Left forelimb (tissue), 1 donor: Measurements from ENCODE around the gene LYSMD3.
"Not testable (repeated sequence)": the region's sequence is repeated elsewhere in the genome, so short reads cannot be mapped to it uniquely, and the experiment has no call there.

Experiments
- DNase-seq: peaks from one replicate; pipeline ENCODE4 v3.0.0-alpha.2; 2018; ENCODE audit warnings: low spot score

LYSMD3 gene

DNA sequence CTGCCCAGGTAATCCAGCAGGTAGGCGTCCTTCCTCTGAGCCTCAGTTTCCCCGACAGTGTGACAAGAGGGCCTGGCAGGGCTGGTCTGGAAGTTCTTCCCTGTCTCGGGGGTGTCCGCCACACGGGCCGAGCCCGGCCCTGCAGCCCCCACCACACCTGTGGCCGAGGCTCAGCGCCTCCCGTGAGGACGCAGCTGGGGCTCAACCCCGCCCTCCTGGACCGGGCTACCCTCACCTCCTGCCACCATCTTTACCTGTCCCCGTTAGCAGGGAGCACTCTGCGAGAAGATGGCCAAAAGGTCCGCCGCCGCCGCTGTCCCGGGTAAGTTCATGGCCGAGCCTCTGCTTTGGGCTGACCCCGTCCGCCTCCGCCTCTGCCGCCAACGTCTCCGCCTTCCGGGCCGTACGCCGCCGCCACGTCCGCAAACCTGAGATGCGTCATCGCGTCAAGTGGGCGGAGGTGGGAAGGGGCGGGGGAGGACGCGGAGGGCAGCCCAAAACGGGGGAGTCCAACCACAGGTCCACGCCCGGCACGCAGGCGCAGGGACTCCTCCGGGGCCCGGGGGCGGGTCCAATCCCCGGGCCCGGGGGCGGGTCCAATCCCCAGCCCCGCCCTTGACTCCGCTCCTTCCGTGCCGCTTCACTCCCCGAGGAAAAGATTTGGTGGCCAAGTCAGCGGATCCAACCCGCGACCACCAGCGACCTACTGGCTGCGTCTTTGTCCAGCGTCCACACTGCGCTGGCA lies at the start of gene LYSMD3:
Gene LYSMD3, minus strand, starts transcription at position 391 of the 745 bp plus-strand sequence. CDS start 4,295 bp downstream, outside the sequence.
- peak; percentile 99 for DNase-seq

DNA sequence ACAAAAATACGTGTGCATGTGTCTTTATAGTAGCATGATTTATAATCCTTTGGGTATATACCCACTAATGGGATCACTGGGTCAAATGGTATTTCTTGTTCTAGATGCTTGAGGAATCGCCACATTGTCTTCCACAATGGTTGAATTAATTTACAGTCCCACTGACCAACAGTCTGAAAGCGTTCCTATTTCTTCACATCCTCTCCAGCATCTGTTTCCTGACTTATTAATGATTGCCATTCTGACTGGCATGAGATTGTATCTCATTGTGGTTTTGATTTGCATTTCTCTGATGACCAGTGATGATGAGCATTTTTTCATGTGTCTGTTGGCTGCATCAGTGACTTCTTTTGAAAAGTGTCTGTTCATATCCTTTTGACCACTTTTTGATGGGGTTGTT lies 47.2 kb upstream of the LYSMD3 start:
- DNase-seq = not testable (repeated sequence)

DNA sequence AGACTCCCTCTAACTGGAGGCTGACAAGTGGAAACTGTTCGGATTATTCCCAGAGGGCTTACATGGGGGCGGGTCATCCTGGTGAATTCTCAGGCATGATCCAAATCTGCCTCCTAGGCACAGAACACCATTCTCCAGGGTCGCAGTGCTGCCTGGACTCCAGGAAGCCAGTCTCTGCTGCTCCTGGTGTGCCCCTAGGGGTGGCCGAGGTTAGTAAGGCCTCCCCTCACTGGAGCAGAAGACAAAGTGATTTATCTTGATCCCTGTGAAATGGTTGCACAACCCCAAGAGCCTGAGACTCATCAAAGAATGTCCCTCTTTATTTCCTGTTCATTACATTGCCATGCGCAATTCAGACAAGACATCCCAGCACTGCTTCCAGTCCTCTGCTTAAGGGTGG lies 46.3 kb upstream of the LYSMD3 start:
- DNase-seq = no peak

DNA sequence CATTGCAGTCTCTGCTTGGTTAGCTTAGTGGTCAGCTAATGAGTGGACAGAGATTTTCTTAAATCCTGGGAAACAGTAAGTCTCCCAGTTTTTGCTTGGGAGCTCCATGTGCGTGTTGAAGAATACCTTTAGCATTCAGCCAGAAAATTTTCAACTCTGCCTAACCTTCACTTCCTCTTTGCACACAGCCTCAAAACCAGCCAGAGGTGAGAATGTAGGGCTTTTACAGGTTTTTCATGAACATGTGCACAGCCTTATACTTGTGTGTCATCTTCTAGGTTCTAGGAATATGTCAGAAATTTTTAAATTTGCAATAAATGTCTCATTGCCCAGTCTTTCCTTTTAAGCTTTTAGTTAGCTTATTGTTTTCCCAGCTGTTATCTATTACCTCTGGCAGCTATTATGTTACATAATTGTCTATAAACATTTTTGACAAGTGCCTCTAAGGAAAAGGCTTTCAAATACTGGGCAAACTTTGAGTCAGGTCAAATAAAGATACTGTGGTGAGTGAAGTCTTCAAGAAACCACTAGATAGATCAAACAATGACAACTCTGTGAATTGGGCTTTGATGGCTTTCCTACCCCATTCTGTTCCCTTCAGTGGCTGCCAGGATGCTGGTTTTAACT lies 41.9 kb upstream of the LYSMD3 start:
- no peak for DNase-seq

DNA sequence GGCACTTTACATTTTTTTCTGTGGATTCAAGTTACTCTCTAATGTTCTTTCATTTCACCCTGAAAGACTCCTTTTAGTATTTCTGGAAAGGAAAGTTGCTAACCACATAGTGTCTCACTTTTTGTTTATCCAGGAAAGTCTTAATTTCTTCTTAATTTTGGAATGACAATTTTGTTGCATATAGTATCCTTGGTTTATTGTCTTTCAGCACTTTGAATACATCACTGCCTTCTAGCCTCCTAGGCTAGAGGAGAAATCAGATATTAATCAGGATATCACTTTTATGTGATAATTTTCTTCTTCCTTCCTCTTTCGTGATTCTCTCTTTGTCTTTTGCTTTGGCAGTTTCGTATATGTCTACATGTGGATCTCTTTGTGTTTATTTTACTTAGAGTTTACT lies 40.6 kb upstream of the LYSMD3 start:
- DNase-seq = no peak

DNA sequence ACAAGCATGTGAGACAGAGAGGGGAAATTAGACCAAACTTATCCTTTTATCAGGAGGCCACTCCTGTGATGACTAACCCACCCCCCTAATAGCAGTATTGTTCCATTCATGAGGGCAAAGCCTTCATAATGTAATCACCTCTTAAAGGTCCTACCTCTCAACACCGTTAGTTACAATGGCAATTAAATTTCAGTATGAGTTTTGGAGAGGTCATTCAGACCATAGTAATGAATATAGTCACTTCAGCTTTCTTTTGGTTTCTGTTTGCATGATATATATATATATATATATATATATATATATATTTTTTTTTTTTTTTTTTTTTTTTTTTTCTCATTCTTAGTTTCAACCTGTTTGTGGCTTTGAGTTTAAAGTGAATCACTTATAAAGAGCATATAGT lies 39.7 kb upstream of the LYSMD3 start:
- no peak for DNase-seq

DNA sequence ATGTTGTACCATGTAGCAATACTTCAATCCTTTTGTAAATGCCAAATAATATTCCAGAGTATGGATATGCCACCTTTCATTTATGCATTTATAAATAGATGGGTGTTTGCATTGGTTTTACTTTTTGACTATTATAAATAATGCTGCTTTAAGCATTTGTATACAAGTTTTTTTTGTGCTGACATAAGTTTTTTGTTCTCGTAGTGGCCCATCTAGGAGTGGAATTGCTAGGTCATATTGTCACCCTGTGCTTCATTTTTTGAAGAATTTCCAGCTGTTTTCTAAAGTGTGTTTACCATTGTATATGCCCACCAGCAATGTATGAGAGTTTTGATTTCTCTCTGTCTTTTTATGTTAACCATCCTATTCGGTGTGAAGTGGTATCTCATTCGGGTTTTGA lies 36.1 kb upstream of the LYSMD3 start:
- DNase-seq = no peak

DNA sequence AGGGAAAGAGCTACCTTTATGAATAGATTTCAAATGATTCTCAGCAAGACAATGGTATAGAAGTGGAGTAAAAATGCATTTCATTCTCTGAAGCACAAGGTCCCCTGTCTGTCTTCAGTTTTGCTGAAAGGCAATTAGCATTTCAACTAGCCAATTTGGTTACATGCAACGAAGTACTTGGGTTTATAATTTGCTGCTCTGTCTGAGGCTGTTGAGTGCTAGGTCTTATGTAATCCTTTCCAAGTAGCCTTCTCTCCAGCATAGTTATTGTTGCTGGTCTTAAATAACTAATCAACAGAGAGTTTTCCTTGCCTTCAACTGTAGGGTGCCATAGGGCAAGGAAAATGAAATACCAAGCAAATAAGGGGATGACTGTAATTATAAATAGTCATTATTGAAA lies 33.7 kb upstream of the LYSMD3 start:
- DNase-seq = no peak

DNA sequence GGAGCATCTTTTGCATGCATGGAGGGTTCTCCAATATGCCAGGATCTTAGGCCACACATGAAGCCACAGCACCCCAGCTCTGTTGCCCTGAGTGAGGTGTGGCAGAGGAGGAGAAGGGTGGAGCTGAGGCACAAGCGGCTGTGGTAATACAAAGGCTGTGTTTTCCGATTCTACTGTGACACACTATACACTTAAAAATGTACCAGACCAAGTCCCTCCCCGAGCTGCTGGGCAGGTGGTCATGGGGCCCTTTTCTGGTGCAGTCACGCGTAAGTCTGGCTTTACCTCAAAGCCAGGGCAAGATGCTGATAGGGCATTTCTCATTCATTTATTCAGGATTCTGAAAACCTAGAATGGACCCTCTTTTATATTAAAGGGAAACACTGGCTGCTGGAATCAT lies 33.0 kb upstream of the LYSMD3 start:
- DNase-seq = no peak

DNA sequence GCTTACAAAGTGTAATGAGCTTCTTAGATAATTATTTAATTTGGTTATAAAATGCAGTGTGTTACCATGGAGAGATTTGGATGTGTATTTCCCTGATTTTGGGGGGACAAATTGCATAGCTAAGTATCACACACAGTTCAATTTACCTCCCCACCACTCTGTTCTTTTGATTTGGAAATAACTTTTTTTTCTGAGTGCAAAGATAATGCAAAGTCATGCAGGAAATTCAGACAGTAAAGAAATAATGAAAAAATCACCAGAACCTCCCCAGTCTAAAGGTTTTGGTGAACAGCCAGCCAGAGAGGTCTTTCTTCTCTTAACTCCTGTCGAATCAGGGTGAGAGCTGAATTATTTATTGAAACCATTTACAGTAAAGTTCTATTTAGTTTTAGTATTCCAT lies 32.4 kb upstream of the LYSMD3 start:
- no peak for DNase-seq

DNA sequence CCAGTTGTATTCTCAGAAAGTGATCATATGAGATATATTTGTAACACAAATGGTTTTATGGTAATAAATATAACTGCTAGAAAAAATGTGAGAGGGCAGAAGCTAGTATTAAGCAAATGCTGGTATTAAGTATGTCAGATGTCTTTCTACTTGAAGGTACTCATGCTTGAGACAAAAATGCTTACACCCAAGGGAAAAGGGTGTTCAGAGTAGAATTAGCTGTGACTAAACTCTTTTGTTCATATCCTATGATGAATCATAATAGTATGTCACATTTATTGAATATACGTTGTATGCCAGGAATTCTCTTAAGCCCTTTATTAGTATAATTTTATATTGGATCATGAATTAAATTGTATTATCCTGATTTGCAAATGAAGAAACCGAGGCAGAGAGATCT lies 31.4 kb upstream of the LYSMD3 start:
- no peak for DNase-seq

DNA sequence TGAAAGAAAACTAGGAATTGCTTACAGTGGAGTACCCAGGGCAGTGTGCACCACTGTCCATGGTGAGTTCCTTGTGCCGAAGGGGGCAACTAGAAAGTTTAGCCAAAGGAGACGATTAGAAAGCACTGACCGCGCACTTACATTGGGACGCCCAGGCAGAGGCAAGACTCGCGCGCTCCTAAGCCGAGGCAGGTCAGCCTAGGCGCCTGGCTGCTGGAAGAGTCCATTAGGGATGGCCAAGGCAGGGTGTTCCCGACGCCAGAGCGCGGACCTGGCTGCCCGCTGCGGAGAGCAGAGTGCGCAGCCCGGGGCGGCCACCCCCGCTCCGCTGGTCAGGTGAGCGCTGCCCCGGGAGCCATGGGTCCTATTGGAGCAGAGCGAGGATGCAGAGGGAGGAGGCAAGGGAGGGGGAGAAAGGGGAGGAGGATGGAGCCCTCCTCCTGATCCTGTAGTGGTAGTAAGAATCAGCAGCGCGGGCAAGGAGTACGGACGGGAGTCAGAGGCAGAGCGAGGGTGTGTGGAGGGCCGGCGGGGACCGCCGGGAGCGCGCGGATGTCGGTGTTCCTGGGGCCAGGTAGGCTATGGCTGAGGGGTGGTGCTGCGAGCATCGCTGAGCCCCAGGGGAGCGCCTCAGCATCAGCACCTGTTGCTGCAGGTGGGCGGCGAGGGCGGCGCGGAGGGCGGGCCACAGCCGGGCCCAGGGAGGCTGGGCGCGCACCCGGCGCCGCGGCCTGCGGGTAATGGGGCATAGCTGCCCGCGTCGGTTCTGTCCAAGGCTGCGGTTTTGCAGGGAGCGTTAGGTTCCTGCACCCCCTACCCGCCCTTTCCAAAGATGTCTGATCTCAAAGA lies 29.2 kb upstream of the LYSMD3 start, which contains the start of gene ADGRV1:
Gene ADGRV1, plus strand, starts transcription at position 454 of the 849 bp plus-strand sequence. Its CDS starts 99 bp downstream, at position 553.
- DNase-seq = no peak

DNA sequence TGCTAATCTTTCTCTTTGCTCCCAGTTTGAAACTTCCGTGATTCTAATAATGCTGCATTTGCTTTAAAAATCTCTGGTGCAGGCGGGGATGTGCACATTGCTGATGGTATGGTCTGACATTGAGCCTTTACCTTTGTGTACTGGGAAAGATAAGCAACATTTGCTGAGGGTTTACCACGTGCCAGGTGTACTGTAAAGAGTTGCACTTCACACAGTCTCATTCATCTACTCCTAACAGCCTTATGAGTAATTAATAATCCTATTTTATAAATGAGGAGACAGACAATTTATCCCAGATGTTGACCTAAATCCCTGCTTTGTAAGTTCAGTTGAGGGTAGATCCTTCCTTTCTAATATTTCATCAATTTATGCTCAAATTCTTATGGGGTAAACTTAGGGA lies 28.5 kb upstream of the LYSMD3 start:
- no peak for DNase-seq

DNA sequence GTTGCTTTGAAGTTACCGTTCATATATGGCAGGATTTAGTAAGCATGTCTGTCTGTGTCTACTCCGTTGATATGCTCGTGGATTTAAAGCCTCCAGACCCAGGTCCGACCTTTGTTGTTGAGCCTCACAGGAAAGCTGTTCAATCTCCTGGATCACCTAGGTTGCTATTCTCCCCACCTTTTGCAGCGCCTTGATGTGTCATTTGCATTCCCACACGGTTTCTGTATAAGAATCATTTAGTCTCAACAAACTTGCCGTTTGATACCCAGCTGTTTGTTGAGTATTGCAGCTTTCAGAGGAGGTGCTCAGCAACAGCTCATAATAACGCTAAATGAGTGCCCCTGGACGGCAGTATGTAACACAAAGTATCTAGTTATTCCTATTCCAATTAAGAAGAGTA lies 28.0 kb upstream of the LYSMD3 start:
- DNase-seq = no peak

DNA sequence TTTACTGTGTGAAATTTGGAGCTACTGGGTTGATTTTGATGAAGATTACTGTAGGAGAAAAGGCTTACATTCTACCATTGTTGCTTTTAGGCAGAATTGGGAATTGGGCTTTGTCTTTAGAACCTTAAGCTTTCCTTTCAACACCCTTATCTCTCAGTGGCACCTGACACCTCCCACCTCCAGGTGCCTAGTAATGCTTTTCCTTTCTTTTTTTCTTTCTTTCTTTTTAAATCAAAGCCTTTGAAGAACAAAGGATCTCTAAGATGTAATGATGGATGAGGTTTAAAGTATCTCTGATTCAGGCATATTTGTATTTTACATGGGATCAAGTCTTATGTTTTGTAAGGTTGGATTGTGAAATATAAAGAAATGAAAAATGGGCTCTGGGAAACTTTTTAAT lies 26.3 kb upstream of the LYSMD3 start:
- no peak for DNase-seq

DNA sequence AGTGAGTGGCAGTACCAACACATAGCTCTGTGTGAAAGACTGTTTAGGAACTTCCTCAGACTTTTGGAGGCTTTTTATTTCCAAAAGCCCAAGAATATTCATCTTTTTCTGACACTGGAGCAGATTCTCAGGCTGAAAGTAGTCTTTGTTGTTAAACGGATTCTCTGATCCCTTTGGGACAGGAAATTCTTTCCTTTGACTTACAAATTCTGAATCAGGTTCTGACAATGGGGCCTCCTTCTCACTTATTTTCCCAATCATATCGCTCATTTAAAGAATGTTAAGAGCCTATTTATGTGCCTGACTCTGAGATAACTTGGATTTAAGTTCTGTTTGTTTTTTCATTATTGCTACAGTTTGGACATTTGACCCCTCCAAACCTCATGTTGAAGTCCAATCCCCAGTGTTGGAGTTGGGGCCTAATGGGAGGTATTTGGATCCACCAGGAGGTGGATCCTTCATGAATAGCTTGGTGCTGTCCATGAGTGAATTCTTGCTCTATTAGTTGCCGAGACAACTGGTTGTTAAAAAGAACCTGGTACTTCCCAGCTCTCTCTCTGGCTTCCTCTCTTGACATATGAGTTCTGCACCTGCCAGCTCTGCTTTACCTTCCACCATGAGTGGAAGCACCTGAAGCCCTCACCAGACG lies 25.1 kb upstream of the LYSMD3 start:
- no peak for DNase-seq

DNA sequence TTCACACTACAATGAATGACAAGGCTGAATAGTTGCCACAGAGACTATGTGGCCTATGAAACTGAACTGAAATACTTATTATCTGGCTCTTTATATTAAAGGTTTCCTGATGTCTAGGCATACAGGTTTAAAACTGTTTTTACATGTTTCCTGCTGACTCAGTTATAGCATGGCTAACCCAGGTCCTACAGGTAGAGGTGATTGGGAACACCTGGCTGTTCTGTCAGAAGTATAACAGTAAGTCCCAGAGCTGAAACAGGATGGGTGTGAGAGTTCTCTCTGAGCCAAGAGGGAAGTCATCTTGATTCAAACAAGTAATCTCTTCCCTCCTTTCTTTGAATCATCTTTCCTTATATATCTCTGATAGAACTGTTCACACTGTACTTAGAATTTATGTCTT lies 24.3 kb upstream of the LYSMD3 start:
- no peak for DNase-seq

DNA sequence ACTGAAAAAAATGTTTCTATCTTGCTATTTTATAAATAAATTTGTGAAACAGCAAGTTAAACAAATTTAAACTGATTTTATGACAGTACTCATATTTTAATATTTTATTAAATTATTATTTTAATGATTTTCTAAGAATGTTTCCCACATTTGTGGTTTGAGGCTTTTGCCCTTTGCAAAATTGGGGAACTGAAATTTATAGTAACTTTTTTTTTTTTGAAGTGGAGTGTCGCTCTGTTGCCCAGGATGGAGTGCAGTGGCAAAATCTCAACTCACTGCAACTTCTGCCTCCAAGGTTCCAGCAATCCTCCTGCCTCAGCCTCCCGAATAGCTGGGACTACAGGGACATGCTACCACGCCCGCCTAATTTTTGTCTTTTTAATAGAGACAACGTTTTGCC lies 22.0 kb upstream of the LYSMD3 start:
- no peak for DNase-seq

DNA sequence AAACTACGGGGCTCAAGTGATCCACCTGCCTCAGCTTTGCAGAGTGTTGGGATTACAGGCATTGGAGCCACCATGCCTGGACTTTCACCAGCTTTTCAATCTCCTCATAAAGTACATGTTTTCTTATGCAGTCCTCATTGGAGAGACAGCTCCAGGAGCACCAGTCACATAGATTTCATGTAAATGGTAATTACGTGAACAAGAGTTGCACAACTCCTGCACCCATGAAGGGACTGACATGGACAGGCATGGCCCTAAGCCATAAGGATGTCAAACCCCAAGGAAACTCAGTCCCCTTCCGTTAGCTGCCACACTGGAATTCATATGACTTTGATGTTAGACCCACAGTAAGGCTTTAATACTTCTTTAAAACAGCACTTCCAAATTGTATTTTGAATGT lies 21.6 kb upstream of the LYSMD3 start:
- no peak for DNase-seq

DNA sequence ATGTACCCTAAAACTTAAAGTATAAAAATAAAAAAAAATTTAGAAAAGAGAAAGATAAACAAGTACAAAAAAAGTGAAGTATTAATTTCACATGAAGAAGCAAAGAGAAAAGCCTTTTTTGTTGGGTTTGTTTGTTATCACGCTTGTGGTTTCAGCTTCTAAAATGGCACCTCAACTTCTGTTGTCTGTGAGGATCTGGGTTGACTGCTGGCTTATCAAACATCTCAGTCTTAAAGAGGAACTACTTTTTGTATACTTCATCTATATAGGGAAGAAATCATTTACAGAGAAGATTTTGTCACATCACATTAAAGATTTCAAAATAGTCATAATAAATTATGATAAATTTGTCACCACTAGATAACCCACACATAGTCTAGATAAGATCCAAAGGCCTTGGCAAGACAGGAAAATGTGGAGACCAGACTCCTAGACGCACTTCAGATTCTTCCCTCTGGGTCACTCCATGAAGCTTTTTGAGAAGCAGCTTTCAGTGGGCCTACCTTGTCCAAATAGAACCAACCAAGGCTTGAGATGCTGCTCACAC lies 20.4 kb upstream of the LYSMD3 start:
- DNase-seq = no peak

DNA sequence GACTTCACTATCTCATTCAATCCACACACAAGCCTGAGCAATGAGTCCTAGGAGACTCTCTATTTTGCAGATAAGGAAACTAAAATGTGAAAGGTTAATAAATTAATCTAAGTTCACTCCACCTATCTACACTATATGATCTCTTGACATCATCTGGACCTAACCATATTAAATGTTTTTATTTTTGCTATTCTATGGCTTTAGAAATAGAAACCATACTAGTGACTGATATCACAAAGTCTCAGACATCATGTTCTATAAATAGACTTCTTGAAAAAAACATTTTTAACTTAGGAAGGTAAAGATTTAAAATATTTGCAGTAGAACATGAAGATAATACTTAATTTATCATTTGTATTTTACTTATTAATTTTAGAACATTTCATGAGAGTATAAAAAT lies 19.8 kb upstream of the LYSMD3 start:
- no peak for DNase-seq

DNA sequence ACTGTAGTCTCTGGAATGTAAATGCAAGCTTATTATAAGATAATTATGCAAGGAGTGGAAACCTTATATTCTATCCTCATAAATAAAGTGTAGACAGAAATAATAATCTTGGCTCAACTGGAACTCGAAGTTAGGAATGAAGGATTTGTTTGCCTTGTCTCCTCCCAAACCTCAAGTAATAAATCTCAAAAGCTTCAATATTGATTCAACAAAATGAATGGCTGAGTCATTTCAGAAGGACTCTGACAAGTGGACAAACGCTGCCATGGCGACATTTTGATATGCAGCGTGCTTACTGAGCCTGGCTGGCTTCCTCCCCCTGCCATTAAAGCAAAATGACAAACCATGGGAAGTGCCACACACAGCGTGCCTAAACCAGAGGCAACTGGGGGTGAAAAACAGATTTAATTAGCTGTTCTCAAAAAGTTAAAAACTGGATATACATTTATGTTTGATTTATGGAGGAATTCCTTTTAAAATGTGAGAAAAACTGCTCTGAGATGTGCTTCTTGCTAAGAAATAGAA lies 18.7 kb upstream of the LYSMD3 start:
- no peak for DNase-seq
